GM12891 (cell line): ENCODE data around the gene OASL.
"Not testable (repeated sequence)": the region's sequence is repeated elsewhere in the genome, so short reads cannot be mapped to it uniquely, and the experiment has no call there.

Source experiments
- DNase-seq: peaks from one replicate; pipeline ENCODE4 v3.0.0; 2011; ENCODE audit warnings: low spot score; ENCODE audit not compliant: insufficient read length
- FAIRE-seq: peaks from 2 replicates; lab custom pipeline; 2011; peaks lifted over from hg19 to GRCh38; lab: Jason Lieb, UNC
- PAX5 ChIP-seq: IDR thresholded peaks from 2 replicates; pipeline ENCODE4 v1.6.1; 2011; ENCODE audit warnings: low read length, moderate library complexity, mild to moderate bottlenecking; ENCODE audit not compliant: insufficient read depth, severe bottlenecking
- POLR2A ChIP-seq: IDR thresholded peaks from 2 replicates; pipeline ENCODE4 v1.6.1; 2011; ENCODE audit warnings: low read depth, low read length, control low read depth
- POLR2AphosphoS5 ChIP-seq: IDR thresholded peaks from 2 replicates; pipeline ENCODE4 v1.6.1; 2011; ENCODE audit warnings: low read depth, low read length, control low read depth
- POU2F2 ChIP-seq: IDR thresholded peaks from 2 replicates; pipeline ENCODE4 v1.6.1; 2011; ENCODE audit warnings: low read depth, mild to moderate bottlenecking, control low read depth, low read length, moderate library complexity
- SPI1 ChIP-seq: IDR thresholded peaks from 2 replicates; pipeline ENCODE4 v1.6.1; 2011; ENCODE audit warnings: low read depth, low read length, control low read depth
- TAF1 ChIP-seq: IDR thresholded peaks from 2 replicates; pipeline ENCODE4 v1.6.1; 2011; ENCODE audit warnings: low read depth, low read length, control low read depth

OASL gene

DNA sequence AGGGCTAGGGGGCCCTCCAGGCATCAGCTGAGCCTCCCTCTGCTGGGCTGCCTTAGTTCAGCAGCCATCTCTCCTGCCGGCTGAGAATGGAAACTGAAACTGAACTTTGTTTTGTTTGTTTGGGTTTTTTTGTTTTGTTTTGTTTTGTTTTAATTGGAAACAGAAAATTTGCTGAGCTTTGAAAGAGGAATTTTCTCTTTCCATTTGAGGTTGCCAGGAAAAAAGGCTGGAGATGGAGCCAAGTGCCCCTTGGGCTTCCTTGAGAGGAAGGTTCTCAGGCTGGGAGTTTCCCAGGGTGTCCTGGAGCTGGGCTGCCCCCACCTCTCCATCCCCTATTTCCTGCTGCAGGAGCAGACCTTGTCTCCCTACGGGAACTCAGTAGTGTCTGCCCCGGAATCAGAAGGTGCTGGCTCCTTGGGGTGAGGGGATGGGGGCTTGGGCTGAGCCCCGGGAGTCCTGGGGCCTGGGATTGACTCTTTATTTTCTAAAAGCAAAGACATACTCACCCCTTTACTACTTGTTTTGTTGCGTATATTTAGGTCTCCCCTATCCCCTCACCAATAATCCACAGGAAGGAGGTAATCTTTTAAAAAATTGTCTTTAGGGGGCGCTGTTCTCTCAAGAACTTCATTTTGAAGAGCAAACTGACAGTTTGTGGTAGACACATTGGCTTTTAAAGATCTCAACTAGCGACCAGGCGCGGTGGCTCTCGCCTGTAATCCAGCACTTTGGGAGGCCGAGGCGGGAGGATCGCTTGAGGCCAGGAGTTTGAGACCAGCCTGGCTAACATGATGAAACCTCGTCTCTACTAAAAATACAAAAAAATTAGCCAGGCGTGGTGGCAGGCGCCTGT lies 21.3 kb upstream of the OASL start:
- DNase-seq (peak; percentile 47), FAIRE-seq (peak; percentile 79)
- TF ChIP-seq POU2F2: no peak
- TF ChIP-seq POLR2AphosphoS5: no peak
- TF ChIP-seq TAF1: no peak
- TF ChIP-seq POLR2A: no peak
- no peak for TF ChIP-seq SPI1
- no peak for TF ChIP-seq PAX5

DNA sequence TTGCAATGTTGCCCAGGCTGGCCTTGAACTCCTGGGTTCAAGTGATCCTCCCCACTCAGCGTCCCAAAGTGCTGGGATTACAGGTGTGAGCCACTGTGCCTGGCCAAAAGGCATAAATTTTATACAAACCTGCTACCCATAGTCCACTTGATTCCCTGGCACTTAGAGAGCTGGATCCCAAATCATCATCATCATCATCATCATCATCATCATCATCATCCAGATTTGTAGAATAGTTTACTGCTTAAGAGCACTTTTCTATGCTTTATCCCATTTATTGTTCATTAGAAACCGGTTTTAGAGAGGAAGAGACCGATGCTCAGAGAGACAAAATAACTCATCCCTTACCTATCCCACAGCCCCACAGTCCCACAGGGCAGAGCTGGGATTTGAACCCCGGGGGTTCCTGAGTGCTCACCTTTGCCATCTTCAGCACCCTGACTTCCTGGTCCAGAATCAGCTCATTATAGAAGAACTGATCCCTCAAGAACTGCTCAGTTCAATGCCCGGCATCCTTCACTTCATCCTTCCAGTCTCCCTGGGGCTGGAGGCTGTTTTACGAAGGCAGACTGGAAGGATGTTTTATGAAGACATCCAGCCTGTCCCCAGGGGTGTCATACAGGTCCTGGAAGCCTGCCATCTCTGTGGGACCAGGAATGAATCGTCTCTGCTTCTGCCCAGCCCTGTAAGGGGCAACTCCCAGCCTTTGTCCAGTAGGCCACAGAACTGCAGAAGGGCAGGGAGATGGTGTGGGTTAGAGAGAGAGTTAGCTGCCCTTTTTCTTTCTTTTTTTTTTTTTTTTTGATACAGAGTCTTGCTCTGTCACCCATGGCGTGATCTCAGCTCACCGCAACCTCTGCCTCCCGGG lies 20.2 kb upstream of the OASL start:
- FAIRE-seq (peak; percentile 13), DNase-seq (no peak)
- TF ChIP-seq POLR2A (no peak), TAF1 (no peak), POLR2AphosphoS5 (no peak), SPI1 (no peak), PAX5 (no peak), POU2F2 (no peak)

DNA sequence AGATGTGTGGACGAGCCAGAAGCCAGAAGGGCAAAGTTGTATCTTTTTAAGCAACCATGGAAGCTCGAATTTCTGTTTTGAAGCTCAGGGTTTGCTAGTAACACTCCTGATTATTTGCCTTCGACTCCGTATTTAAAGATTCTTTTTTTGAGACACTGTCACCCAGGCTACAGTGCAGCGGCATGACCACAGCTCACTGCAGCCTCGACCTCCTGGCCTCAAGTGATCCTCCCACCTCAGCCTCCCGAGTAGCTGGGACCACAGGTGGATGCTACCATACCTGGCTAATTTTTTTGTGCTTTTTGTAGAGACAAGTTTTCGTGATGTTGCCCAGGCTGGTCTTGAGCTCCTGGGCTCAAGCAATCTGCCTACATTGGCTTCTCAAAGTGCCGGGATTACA lies 18.7 kb upstream of the OASL start:
- TF ChIP-seq SPI1: no peak
- TF ChIP-seq POLR2A: no peak
- no peak for TF ChIP-seq POU2F2
- no peak for TF ChIP-seq POLR2AphosphoS5
- no peak for TF ChIP-seq PAX5
- TF ChIP-seq TAF1: no peak
- DNase-seq (no peak), FAIRE-seq (no peak)

DNA sequence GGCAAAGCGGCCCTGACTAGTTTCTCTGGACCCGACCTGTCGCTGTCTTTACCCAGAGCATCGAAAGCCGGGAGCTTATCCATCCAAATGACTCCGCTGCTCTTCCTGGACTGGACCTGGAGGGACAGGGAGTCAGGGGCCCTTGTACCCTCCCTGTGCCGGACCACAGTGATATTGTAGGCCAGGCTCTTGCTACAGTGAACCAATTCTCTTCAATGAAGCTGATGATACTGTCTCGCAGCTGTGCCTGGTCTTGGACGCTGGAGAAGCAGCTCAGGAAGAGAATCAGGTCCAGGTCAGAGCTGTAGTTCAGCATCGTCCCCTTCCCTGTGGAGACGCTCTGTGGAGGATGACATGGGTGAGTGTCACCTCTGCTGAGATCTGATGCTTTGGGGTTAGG lies 14.7 kb upstream of the OASL start:
- no peak for DNase-seq
- TF ChIP-seq POLR2A: no peak
- TF ChIP-seq TAF1: no peak
- no peak for TF ChIP-seq SPI1
- no peak for TF ChIP-seq POU2F2
- no peak for TF ChIP-seq PAX5
- no peak for FAIRE-seq

DNA sequence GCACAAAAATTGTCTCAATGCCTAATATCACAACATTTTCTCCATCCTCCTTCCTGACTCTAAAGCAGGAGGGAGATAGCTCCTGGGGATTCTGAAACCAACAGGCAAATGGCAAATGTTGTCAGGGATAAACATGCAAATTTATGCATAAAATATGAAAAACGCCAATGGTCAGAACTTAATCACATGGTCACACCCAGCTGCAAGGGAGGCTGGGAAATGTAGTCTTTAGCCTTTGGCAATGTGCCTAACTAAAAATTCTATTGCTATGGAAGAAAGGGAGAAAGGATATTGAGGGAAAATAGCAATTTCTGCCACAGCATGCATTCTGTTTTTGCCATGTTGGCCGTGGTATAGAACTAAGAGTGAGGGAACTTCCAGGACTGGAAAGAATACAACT lies 11.7 kb upstream of the OASL start:
- no peak for FAIRE-seq
- DNase-seq: no peak
- TF ChIP-seq POLR2A (no peak), TAF1 (no peak), SPI1 (no peak), PAX5 (no peak), POLR2AphosphoS5 (no peak), POU2F2 (no peak)

DNA sequence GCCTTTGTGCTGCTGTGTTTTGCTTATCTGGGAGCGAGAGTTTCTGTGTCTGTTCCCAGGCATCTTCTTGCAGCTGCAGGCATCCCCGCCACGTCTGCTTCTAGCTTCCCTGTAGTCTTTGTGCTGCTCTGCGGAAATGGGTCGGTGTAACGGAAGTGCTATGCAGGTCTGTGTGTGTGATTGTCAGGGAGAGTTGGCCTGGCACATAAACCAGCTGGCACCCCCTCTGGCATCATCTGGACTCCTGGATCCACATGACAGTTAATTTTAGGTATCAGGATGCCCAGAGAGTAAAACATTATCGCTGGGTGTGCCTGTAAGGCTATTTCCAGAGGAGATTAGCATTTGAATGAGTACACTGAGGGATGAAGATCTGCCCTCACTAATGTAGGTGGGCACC lies 9.4 kb upstream of the OASL start:
- no peak for TF ChIP-seq POU2F2
- no peak for TF ChIP-seq POLR2AphosphoS5
- TF ChIP-seq TAF1: no peak
- TF ChIP-seq SPI1: no peak
- TF ChIP-seq PAX5: no peak
- TF ChIP-seq POLR2A: no peak
- DNase-seq (no peak), FAIRE-seq (no peak)

DNA sequence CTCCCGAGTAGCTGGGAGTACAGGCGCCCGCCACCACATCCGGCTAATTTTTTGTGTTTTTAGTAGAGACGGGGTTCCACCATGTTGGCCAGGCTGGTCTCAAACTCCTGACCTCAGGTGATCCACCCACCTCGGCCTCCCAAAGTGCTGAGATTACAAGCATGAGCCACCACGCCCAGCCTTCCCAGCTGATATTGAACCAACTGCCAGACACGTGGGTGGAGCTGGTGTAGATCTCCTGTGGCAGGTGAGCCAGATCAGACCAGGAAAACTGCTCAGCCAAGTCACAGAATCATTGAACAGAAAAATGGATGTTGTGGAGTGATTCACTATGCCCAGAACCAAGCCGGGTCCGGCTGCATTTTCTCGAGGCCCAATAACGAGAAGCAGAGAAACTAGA lies 8.4 kb upstream of the OASL start:
- not testable (repeated sequence) for FAIRE-seq, DNase-seq

DNA sequence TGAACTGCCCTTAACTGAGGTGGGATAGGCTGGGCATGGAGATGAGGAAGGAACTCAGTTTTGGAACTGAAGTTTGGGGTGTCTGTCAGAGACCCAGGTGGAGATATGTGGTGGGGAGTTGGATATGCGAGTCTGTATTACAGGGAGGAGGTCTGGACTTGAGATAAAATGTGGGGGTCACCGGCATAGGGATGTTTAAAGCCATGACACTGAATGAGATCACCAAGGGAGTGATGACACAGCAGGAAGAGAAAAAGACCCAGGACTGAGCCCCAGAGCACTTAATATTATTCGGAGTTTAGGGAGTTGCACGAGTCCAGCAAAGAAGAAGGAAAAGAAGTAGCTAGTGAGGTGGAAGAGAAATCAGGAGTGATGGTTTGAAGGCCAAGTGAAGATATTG lies 4.0 kb upstream of the OASL start:
- FAIRE-seq (no peak), DNase-seq (no peak)
- TF ChIP-seq PAX5 (no peak), POU2F2 (no peak)

DNA sequence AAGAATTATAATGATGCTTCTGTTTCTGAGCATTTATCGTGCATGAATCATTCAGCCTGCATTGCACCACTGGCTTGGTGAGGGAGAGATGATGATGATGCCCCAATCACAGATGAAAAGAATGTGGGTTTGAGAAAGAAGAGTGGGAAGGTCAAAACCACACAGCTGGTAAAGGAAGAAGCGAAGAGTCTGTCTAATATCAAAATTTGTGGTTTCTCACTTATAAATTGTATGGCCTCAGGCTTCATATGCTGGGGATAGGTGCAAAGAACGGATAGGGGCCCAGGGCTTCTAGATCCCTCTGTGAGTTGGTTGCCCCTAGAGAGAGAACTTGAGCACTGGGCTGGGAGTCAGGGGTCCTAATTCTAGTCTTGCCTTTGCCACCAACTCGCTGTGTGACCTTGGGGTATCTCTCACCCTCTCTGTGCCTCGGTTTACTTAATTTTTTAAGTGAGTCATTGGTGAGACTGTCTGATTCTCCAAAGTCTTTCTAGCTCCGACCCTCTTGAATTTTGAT lies 2.2 kb downstream of the OASL start:
- FAIRE-seq (no peak), DNase-seq (no peak)
- TF ChIP-seq PAX5 (no peak), POU2F2 (no peak), TAF1 (no peak), SPI1 (no peak)
